GM19351 (cell line): ENCODE data around the gene TARBP1.

Source experiments
- ATAC-seq: cut with Tn5 transposase; IDR thresholded peaks from one replicate; pipeline ENCODE4 v1.9.1; 2021; ENCODE audit warnings: mild to moderate bottlenecking, moderate library complexity; ENCODE audit not compliant: unreplicated experiment

TARBP1 gene

GRCh38 chr1:234355782-234356510 is 123.0 kb downstream of the TARBP1 start:
- ATAC-seq: no peak

GRCh38 chr1:234348964-234349363 is 130.0 kb downstream of the TARBP1 start:
- no peak for ATAC-seq

- no peak for ATAC-seq
These were observed 133.7 kb downstream of the TARBP1 start for GRCh38 chr1:234345237-234345636.

- ATAC-seq: no peak
These were observed 136.2 kb downstream of the TARBP1 start for GRCh38 chr1:234342774-234343173.
